SK-N-SH treated with all-trans-retinoic acid at 6 μM for 48 hours (cell line): Measurements from ENCODE around the gene COL4A1.

Experiments used
- ARNTL ChIP-seq: fragments of 450-650 bp; formaldehyde crosslinking; IDR thresholded peaks from 2 replicates; pipeline ENCODE4 v1.5.0; 2020; ENCODE audit warnings: low read depth, mild to moderate bottlenecking, moderate library complexity, borderline replicate concordance
- BACH2 ChIP-seq: fragments of 250-450 bp; sonication (Bioruptor Pico); IDR thresholded peaks from 2 replicates; pipeline ENCODE4 v1.9.0; 2021; ENCODE audit warnings: mild to moderate bottlenecking, borderline replicate concordance
- CSDC2 ChIP-seq: fragments of 250-450 bp; sonication (Bioruptor Pico); IDR thresholded peaks from 2 replicates; pipeline ENCODE4 v1.5.0; 2020; ENCODE audit warnings: mild to moderate bottlenecking, moderate library complexity
- ESRRG ChIP-seq: fragments of 250-450 bp; sonication (Bioruptor Pico); IDR thresholded peaks from 2 replicates; pipeline ENCODE4 v1.6.1; 2021; ENCODE audit warnings: mild to moderate bottlenecking
- GLIS3 ChIP-seq: fragments of 250-450 bp; sonication (Bioruptor Pico); IDR thresholded peaks from 2 replicates; pipeline ENCODE4 v1.5.0; 2020; ENCODE audit warnings: mild to moderate bottlenecking, moderate library complexity
- ISL1 ChIP-seq: fragments of 250-450 bp; sonication (Bioruptor Pico); IDR thresholded peaks from 2 replicates; pipeline ENCODE4 v2.1.2; 2022; ENCODE audit warnings: mild to moderate bottlenecking, moderate library complexity
- PPARA ChIP-seq: fragments of 250-450 bp; sonication (Bioruptor Pico); IDR thresholded peaks from 2 replicates; pipeline ENCODE4 v1.5.0; 2020; ENCODE audit warnings: mild to moderate bottlenecking, borderline replicate concordance
- RARB ChIP-seq: fragments of 250-450 bp; sonication (Bioruptor Pico); IDR thresholded peaks from 2 replicates; pipeline ENCODE4 v1.8.0; 2021; ENCODE audit warnings: mild to moderate bottlenecking, moderate library complexity
- SNAI2 ChIP-seq: fragments of 250-450 bp; sonication (Bioruptor Pico); IDR thresholded peaks from 2 replicates; pipeline ENCODE4 v1.5.0; 2020; ENCODE audit warnings: mild to moderate bottlenecking, moderate library complexity
- TCF4 ChIP-seq: fragments of 250-450 bp; sonication (Bioruptor Pico); IDR thresholded peaks from 2 replicates; pipeline ENCODE4 v1.8.0; 2021; ENCODE audit warnings: mild to moderate bottlenecking, moderate library complexity, borderline replicate concordance
- TOX ChIP-seq: fragments of 250-450 bp; sonication (Bioruptor Pico); IDR thresholded peaks from 2 replicates; pipeline ENCODE4 v1.8.0; 2021; ENCODE audit warnings: mild to moderate bottlenecking, moderate library complexity, borderline replicate concordance
- ZFP30 ChIP-seq: fragments of 450-650 bp; formaldehyde crosslinking; IDR thresholded peaks from 2 replicates; pipeline ENCODE4 v1.5.0; 2022; ENCODE audit warnings: mild to moderate bottlenecking, moderate library complexity
- TF ChIP-seq, protein P1 (sequence below): fragments of 250-450 bp; sonication (Bioruptor Pico); IDR thresholded peaks from 2 replicates; pipeline ENCODE4 v1.8.0; 2020; ENCODE audit warnings: mild to moderate bottlenecking, moderate library complexity, borderline replicate concordance

DNA sequence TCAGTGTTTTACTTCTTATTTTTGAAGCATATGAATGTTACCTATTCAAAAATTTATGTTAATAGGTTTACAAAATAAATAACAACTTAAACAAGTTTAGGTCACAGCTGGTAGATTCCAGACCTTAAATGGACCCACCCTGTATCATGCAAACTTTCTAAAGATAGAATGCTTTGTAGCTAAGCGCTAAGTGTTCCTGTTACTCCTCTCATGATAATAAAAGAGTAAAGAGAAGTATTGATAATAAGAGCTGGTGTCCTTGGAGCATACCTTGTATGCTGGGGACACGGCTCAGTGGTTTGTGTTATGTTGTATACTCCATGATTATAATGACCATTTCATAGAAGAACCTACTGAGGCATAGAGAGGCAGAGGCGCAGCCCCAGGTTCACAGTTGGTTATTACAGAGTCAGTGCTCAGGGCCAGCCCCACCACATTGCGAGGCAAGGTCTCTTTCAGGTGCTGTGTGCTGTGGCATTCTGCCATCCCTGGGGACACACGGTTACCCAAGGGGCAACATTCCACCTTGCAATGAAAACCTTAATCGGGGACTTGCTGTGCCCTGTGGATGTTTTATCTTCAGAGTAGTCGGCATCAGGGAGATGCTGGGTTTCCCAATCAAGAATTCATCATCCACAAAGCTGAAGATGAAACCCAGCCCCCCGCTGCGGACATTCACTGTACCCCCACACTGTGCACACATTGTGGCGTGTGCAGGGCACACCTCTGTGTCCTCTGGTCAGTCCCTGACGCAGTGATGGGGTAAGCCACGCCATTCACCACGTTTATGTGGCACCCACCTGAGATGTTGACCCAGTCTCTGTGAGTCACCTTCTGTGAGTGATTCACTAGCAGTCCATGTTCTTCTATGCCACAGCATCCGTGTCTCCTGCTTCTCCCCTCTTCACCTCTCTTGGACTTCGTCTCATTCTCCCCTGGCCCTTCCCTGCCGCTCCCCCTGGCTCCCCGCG lies 186.7 kb downstream of the COL4A1 start:
- TF ChIP-seq ZFP30 (CRISPR knock-in tag) (no peak), RARB (CRISPR knock-in tag) (no peak), ARNTL (CRISPR knock-in tag) (no peak), PPARA (CRISPR knock-in tag) (no peak), BACH2 (no peak), CSDC2 (CRISPR knock-in tag) (no peak), ISL1 (CRISPR knock-in tag) (no peak), TCF4 (CRISPR knock-in tag) (no peak), ESRRG (CRISPR knock-in tag) (no peak), SNAI2 (no peak), TOX (no peak), GLIS3 (CRISPR knock-in tag) (no peak)
- TF ChIP-seq, protein P1, sequence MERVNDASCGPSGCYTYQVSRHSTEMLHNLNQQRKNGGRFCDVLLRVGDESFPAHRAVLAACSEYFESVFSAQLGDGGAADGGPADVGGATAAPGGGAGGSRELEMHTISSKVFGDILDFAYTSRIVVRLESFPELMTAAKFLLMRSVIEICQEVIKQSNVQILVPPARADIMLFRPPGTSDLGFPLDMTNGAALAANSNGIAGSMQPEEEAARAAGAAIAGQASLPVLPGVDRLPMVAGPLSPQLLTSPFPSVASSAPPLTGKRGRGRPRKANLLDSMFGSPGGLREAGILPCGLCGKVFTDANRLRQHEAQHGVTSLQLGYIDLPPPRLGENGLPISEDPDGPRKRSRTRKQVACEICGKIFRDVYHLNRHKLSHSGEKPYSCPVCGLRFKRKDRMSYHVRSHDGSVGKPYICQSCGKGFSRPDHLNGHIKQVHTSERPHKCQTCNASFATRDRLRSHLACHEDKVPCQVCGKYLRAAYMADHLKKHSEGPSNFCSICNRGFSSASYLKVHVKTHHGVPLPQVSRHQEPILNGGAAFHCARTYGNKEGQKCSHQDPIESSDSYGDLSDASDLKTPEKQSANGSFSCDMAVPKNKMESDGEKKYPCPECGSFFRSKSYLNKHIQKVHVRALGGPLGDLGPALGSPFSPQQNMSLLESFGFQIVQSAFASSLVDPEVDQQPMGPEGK, result no peak
